ENCODE data around the gene GALK1.

- TF ChIP-seq RARB (CRISPR knock-in tag; IDR thresholded peaks at IDR 0.05) (no peak), TCF4 (CRISPR knock-in tag; IDR thresholded peaks at IDR 0.05; ENCODE audit: borderline replicate concordance) (no peak), ZFP30 (CRISPR knock-in tag; IDR thresholded peaks at IDR 0.05) (no peak), CSRNP3 (CRISPR knock-in tag; IDR thresholded peaks at IDR 0.05) (no peak), ESRRG (CRISPR knock-in tag; IDR thresholded peaks at IDR 0.05) (no peak), CREB5 (CRISPR knock-in tag; IDR thresholded peaks at IDR 0.05; ENCODE audit: low read depth) (no peak)
These were observed 8.3 kb upstream of the GALK1 start for GRCh38 chr17:75773121-75773807.

Data from SK-N-SH treated with all-trans-retinoic acid at 6 μM for 48 hours (cell line).